PC-9 (cell line): Measurements from ENCODE around the gene NDUFS5.

Experiments used
- EZH2 ChIP-seq: fragments of 200-600 bp; sonication (generic); IDR thresholded peaks from 2 replicates; pipeline ENCODE4 v1.8.0; 2017; ENCODE audit warnings: antibody characterized with exemption, low read depth
- TF ChIP-seq, protein P1 (sequence below): fragments of 200-600 bp; sonication (generic); conservative IDR thresholded peaks from 2 replicates; pipeline ENCODE4 v1.6.1; 2017; ENCODE audit warnings: mixed run types, antibody characterized with exemption, mild to moderate bottlenecking, moderate library complexity

- TF ChIP-seq, protein P1, sequence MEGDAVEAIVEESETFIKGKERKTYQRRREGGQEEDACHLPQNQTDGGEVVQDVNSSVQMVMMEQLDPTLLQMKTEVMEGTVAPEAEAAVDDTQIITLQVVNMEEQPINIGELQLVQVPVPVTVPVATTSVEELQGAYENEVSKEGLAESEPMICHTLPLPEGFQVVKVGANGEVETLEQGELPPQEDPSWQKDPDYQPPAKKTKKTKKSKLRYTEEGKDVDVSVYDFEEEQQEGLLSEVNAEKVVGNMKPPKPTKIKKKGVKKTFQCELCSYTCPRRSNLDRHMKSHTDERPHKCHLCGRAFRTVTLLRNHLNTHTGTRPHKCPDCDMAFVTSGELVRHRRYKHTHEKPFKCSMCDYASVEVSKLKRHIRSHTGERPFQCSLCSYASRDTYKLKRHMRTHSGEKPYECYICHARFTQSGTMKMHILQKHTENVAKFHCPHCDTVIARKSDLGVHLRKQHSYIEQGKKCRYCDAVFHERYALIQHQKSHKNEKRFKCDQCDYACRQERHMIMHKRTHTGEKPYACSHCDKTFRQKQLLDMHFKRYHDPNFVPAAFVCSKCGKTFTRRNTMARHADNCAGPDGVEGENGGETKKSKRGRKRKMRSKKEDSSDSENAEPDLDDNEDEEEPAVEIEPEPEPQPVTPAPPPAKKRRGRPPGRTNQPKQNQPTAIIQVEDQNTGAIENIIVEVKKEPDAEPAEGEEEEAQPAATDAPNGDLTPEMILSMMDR, result no peak
- no peak for TF ChIP-seq EZH2
Observed at GRCh38 chr1:38997034-38997900, 28.9 kb upstream of the NDUFS5 start.
